CD14-positive monocyte (primary cell): ENCODE data around the gene SEPTIN8. TPM values are rescaled to one million over a fixed set of nuclear protein-coding genes. Genes with fewer than 3 reads are reported as not detected.

Source experiments
- DNase-seq, 3 donors: peaks; one replicate each; pipeline ENCODE4 v3.0.0-alpha.2; 2011 to 2022
- H2AFZ ChIP-seq: 2 replicates; pipeline ENCODE4 v1.6.0; 2012; ENCODE audit warnings: mild to moderate bottlenecking, low read depth, low read length, inconsistent platforms; ENCODE audit not compliant: insufficient read depth, poor library complexity, severe bottlenecking
- H3K27ac ChIP-seq, 2 donors: 1 replicate in 1 of 2; 2 replicates in 1 of 2; pipeline ENCODE4 v1.5.1; 2012 to 2013; ENCODE audit warnings: low read length in 2 of 2, control low read depth in 1 of 2, inconsistent platforms in 1 of 2, low read depth in 1 of 2, mild to moderate bottlenecking in 1 of 2
- H3K27me3 ChIP-seq, 2 donors: one replicate each; pipeline versions ENCODE4 v1.6.0 to v1.6.1; 2011 to 2013; ENCODE audit warnings: low read length in 2 of 2; ENCODE audit not compliant: control insufficient read depth in 2 of 2, insufficient read depth in 2 of 2
- H3K36me3 ChIP-seq, 2 donors: replicated peaks in 1 of 2; 1 replicate in 1 of 2; 2 replicates in 1 of 2; pipeline versions ENCODE4 v1.5.1 to v1.6.1; 2012 to 2013; ENCODE audit warnings: low read length in 2 of 2, control low read depth in 1 of 2, inconsistent platforms in 1 of 2, mild to moderate bottlenecking in 1 of 2; ENCODE audit not compliant: insufficient read depth in 2 of 2, control insufficient read depth in 1 of 2
- H3K4me1 ChIP-seq, 2 donors: 1 replicate in 1 of 2; 2 replicates in 1 of 2; pipeline versions ENCODE4 v1.5.1 to v1.6.1; 2012 to 2013; ENCODE audit warnings: low read length in 2 of 2, control low read depth in 1 of 2, inconsistent platforms in 1 of 2, mild to moderate bottlenecking in 1 of 2, moderate library complexity in 1 of 2; ENCODE audit not compliant: insufficient read depth in 2 of 2, control insufficient read depth in 1 of 2
- H3K4me2 ChIP-seq: replicated peaks from 2 replicates; pipeline ENCODE3; 2012; ENCODE audit warnings: low read length, moderate library complexity, mild to moderate bottlenecking; ENCODE audit not compliant: poor library complexity, severe bottlenecking; ENCODE audit errors: extremely low read depth
- H3K4me3 ChIP-seq, 3 experiments: fragments of 200-600 bp in 1 of 3; sonication (generic) in 1 of 3; replicated peaks in 1 of 3; 1 replicate in 2 of 3; 2 replicates in 1 of 3; pipeline ENCODE4 v1.5.1; 2011 to 2013; ENCODE audit warnings: low read length in 3 of 3, mild to moderate bottlenecking in 3 of 3, control low read depth in 2 of 3, low read depth in 2 of 3, inconsistent platforms in 1 of 3, moderate library complexity in 1 of 3
- H3K79me2 ChIP-seq: 2 replicates; pipeline ENCODE4 v1.6.0; 2012; ENCODE audit warnings: mild to moderate bottlenecking, control low read depth, inconsistent platforms, low read length, moderate library complexity; ENCODE audit not compliant: insufficient read depth
- H3K9ac ChIP-seq: 2 replicates; pipeline ENCODE4 v1.6.0; 2017; ENCODE audit warnings: low read length, mild to moderate bottlenecking; ENCODE audit not compliant: insufficient read depth, poor library complexity, severe bottlenecking
- H3K9me3 ChIP-seq, 2 donors: replicated peaks in 1 of 2; 1 replicate in 1 of 2; 2 replicates in 1 of 2; pipeline versions ENCODE4 v1.5.1 to v1.6.1; 2012 to 2013; ENCODE audit warnings: low read length in 2 of 2, control low read depth in 1 of 2; ENCODE audit not compliant: control insufficient read depth in 1 of 2, insufficient read depth in 1 of 2
- H4K20me1 ChIP-seq: 2 replicates; pipeline ENCODE4 v1.6.0; 2012; ENCODE audit warnings: mild to moderate bottlenecking, low read length, control low read depth, moderate library complexity; ENCODE audit not compliant: insufficient read depth
- H3K27ac Mint-ChIP-seq, 7 donors: one replicate each; pipeline ENCODE4 v1.8.0; 2020; ENCODE audit warnings: mild to moderate bottlenecking in 7 of 7, mixed read lengths in 7 of 7, moderate library complexity in 6 of 7, inconsistent platforms in 2 of 7
- H3K27me3 Mint-ChIP-seq, 3 donors: one replicate each; pipeline ENCODE4 v1.8.0; 2021 to 2022; ENCODE audit warnings: low read depth in 3 of 3, mild to moderate bottlenecking in 3 of 3, mixed read lengths in 3 of 3, moderate library complexity in 3 of 3, inconsistent platforms in 1 of 3
- H3K36me3 Mint-ChIP-seq, 2 donors: one replicate each; pipeline ENCODE4 v1.8.0; 2020; ENCODE audit warnings: mixed read lengths in 2 of 2, inconsistent platforms in 1 of 2, mild to moderate bottlenecking in 1 of 2
- H3K4me1 Mint-ChIP-seq: one replicate; pipeline ENCODE4 v1.8.0; 2020; ENCODE audit warnings: mild to moderate bottlenecking, mixed read lengths
- H3K4me3 Mint-ChIP-seq, 2 donors: one replicate each; pipeline ENCODE4 v1.8.0; 2020; ENCODE audit warnings: mild to moderate bottlenecking in 2 of 2, mixed read lengths in 2 of 2, moderate library complexity in 1 of 2
- H3K9me3 Mint-ChIP-seq, 7 donors: one replicate each; pipeline ENCODE4 v1.8.0; 2020 to 2022; ENCODE audit warnings: mixed read lengths in 7 of 7, mild to moderate bottlenecking in 6 of 7, moderate library complexity in 6 of 7, inconsistent platforms in 2 of 7
- WGBS: methylation state at CpG from one replicate; pipeline ENCODE4 v1.1.5; 2013; ENCODE audit warnings: missing lambda C conversion rate; ENCODE audit not compliant: insufficient coverage; 5-methylcytosine and 5-hydroxymethylcytosine counted together
- intact Hi-C, 2 donors: fragments of 100-400 bp; cut with micrococcal nuclease; formaldehyde crosslinking; loops; one replicate each; pipeline versions ENCODE4 v1.15.0 to v1.15.1; 2023
- polyA plus RNA-seq, 3 donors: library from polyadenylated mRNA; depleted of rRNA in 1 of 3; unstranded in 2 of 3; stranded (reverse) in 1 of 3; fragments of 300-500 nt in 2 of 3; fragments of >200 nt in 1 of 3; fragmentation: Illumina TruSeq in 2 of 3; gene quantifications; 1 replicate in 2 of 3; 2 replicates in 1 of 3; pipeline ENCODE4 v1.2.3, GENCODE V29; 2012 to 2021
- TF ChIP-seq, protein P1 (sequence below): fragments of 200-600 bp; IDR thresholded peaks from one replicate; pipeline ENCODE4 v1.8.0; 2022; ENCODE audit warnings: antibody characterized with exemption, mild to moderate bottlenecking

SEPTIN8 gene
- polyA plus RNA-seq, 3 donors = 0.36 to 5.0 (median 0.54) TPM

DNA sequence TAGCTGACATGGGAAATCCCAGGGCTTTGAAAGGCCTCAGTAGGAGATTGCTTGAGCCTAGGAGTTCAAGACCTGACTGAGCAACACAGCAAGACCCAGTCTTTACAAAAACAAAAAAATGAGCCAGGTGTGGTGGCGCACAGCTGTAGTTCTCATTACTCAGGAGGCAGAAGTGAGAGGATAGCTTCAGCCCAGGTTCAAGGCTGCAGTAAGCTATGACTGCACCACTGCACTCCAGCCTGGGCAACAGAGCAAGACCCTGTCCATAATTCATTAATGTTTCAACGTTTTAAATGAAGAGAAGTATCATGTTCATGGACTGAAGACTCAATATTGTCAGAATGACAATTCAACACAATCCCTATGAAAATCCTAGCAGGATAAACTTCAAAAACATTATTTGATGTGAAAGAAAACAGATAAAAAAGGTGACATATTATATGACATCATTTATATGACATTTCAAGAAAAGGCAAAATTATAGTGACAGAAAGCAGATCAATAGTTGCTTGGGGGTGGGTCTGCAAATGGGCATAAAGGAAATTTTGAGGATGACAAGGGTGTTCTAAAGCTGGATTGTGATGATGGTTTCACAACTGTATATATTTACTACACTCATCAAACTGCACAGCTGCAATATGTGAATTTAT lies 43.4 kb downstream of the SEPTIN8 start:
- no peak overlapping the region for H3K4me3 ChIP-seq
- H3K27ac ChIP-seq = no peak overlapping the region
- intact Hi-C loops = no loop called here
- H3K9me3 Mint-ChIP-seq = peaks cover 0 to 5% (median 0%) of the 10 kb centered on the region in 7 donors
- peaks cover 10 to 13% of the 10 kb centered on the region in 2 donors for H3K4me1 ChIP-seq
- no peak for DNase-seq
- no peaks in the 10 kb centered on the region for H4K20me1 ChIP-seq
- H2AFZ ChIP-seq = no peak overlapping the region
- H3K27ac Mint-ChIP-seq = no peak overlapping the region
- H3K9ac ChIP-seq = no peak overlapping the region
- H3K4me1 Mint-ChIP-seq = peaks cover 17% of the 10 kb centered on the region
- TF ChIP-seq, protein P1, sequence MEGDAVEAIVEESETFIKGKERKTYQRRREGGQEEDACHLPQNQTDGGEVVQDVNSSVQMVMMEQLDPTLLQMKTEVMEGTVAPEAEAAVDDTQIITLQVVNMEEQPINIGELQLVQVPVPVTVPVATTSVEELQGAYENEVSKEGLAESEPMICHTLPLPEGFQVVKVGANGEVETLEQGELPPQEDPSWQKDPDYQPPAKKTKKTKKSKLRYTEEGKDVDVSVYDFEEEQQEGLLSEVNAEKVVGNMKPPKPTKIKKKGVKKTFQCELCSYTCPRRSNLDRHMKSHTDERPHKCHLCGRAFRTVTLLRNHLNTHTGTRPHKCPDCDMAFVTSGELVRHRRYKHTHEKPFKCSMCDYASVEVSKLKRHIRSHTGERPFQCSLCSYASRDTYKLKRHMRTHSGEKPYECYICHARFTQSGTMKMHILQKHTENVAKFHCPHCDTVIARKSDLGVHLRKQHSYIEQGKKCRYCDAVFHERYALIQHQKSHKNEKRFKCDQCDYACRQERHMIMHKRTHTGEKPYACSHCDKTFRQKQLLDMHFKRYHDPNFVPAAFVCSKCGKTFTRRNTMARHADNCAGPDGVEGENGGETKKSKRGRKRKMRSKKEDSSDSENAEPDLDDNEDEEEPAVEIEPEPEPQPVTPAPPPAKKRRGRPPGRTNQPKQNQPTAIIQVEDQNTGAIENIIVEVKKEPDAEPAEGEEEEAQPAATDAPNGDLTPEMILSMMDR = no peak
- no peak overlapping the region for H3K4me3 Mint-ChIP-seq
- H3K36me3 ChIP-seq = no peaks in the 10 kb centered on the region
- H3K9me3 ChIP-seq = no peaks in the 10 kb centered on the region
- peaks cover 7 to 12% (median 9%) of the 10 kb centered on the region in 3 donors for H3K27me3 Mint-ChIP-seq
- peaks cover 6% of the 10 kb centered on the region in 2 donors for H3K27me3 ChIP-seq
- WGBS = 100% methylated on average over 1 of the region's 2 CpGs
- H3K4me2 ChIP-seq = no peak overlapping the region
- H3K79me2 ChIP-seq = no peaks in the 10 kb centered on the region
- no peaks in the 10 kb centered on the region for H3K36me3 Mint-ChIP-seq

DNA sequence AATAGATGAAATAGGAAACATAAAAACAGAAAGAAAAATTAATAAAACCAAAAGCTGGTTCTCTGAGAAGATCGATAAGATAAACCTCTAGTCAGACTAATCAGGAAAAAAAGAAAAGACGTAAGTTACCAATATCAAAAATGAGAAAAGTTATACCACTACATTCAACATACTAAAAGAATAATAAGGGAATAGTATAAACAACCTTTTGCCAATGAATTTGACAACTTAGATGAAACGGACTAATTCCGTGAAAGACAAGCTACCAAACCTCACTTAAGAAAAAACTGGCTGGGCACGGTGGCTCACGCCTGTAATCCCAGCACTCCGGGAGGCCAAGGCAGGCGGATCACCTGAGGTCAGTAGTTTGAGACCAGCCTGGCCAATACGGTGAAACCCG lies 47.1 kb downstream of the SEPTIN8 start:
- Mint-ChIP-seq H3K27me3 (no peaks in the 10 kb centered on the region), H3K36me3 (no peaks in the 10 kb centered on the region), H3K27ac (no peak overlapping the region), H3K4me3 (no peak overlapping the region), H3K9me3 (no peaks in the 10 kb centered on the region), H3K4me1 (no peaks in the 10 kb centered on the region)
- Histone ChIP-seq H3K4me3 (no peak overlapping the region), H3K36me3 (no peaks in the 10 kb centered on the region), H2AFZ (no peak overlapping the region), H3K9ac (no peak overlapping the region), H4K20me1 (no peaks in the 10 kb centered on the region), H3K4me2 (no peak overlapping the region), H3K79me2 (no peaks in the 10 kb centered on the region), H3K27ac (no peak overlapping the region), H3K27me3 (no peaks in the 10 kb centered on the region), H3K4me1 (no peaks in the 10 kb centered on the region), H3K9me3 (no peaks in the 10 kb centered on the region)
- no peak for DNase-seq
- intact Hi-C loops = no loop called here
- WGBS = 100% methylated on average over 5 of the region's 10 CpGs
- TF ChIP-seq, protein P1 = no peak
